KBM-7 (cell line): ENCODE results near the gene PLXNA4.

ENCODE experiments used
- DNase-seq: peaks from one replicate; pipeline ENCODE4 v3.0.0-alpha.2; 2015
- in situ Hi-C: fragments of 300-500 bp; cut with MboI; formaldehyde crosslinking; loops from 2 replicates; pipeline ENCODE4 v1.14.3; 2020; ENCODE audit warnings: low sequenced_read_pairs, low pct_unique_long_range_greater_than_20kb, mixed read lengths

The PLXNA4 gene

GRCh38 chr7:132462478-132462877, 113.8 kb downstream of the PLXNA4 start:
- no peak for DNase-seq
- in situ Hi-C loops, result no loop called here

GRCh38 chr7:132461032-132461592, 115.2 kb downstream of the PLXNA4 start:
- in situ Hi-C loops, result no loop called here
- DNase-seq, result no peak

DNA sequence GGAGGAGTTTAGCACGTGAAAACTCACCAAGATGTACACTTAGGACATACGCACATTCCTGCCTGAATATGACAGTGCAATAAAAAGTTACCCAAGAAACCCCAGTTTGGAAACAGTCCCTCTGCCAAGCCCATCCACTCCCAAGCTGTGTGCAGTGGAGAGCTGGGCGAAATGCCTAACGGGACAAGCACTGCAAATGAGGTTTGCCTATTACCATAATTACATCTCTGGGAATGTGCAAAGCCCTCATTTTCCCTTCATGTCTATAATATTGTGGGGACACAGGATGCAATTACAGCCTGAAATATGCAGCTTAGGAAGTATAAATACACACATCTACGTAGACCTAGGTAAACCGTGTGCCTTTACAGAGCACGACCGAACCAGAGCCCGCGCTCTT, 117.5 kb downstream of the PLXNA4 start:
- in situ Hi-C loops, result no loop called here
- DNase-seq, result no peak

DNA sequence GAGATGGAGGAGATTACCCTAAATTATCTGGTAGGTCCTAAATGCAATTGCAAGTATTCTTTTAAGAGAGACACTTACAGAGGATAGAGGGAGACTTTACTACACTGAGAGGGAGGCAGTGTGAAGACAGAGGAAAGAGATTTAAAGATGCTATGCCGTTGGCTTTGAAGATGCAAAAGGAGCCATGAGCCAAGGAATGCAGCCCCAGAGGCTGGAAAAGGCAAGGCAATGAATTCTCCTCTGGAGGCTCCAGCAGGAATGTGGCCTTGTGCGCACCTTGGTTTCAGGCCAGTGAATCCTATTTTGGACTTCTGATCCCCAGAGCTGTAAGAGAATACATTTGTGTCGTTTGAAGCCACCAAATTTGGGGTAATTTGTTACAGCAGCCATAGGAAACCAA, 118.6 kb downstream of the PLXNA4 start:
- in situ Hi-C loops, result no loop called here
- no peak for DNase-seq

DNA sequence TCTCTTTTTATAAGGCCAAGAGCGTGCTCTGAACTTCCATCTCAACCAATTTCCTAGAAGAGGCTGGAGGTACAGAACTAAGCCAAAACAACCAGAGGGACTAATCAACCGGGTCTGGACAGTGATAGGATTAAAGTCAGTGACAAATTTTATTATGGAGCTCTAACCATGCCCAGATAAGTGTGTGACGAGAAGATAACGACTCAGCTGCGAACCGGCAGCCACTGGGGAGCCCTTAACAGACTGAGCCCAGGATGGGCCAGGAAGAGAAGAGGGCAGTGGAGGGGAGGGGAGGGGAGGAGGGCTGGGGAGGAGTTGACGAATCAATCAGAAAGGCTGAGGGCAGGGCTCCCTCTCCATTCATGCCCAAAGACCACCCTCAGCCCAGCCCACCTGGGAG, 119.9 kb downstream of the PLXNA4 start:
- DNase-seq, result no peak
- in situ Hi-C loops, result no loop called here

- in situ Hi-C loops, result no loop called here
Observed at GRCh38 chr7:132455378-132455777, 120.9 kb downstream of the PLXNA4 start.

GRCh38 chr7:132453826-132454225, 122.4 kb downstream of the PLXNA4 start:
- DNase-seq, result no peak
- in situ Hi-C loops, result no loop called here

More at GRCh38 chr7:132455378-132455777, 120.9 kb downstream of the PLXNA4 start:
- no peak for DNase-seq

- DNase-seq, result no peak
- in situ Hi-C loops, result no loop called here
Observed at GRCh38 chr7:132451161-132451560, 125.1 kb downstream of the PLXNA4 start.

DNA sequence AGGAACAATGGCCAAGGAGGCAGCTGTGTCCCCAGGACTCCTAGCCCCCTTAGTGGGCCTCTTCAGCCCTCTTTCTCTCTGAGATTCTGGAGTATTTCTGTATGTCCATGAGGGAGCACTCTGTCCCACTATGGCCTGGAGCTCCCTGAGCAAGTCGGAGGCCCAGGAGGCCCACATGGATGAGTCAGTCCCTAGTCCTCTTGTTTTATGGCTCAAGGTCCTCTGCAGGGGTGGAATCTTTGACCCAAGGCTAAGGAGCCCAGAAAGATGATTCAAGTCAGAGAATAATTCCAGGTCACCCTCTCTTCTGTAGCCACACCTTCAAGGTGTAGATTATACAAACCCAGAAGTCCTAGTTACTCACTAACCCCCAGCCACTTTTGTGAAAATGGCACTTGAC, 125.6 kb downstream of the PLXNA4 start:
- DNase-seq, result no peak

DNA sequence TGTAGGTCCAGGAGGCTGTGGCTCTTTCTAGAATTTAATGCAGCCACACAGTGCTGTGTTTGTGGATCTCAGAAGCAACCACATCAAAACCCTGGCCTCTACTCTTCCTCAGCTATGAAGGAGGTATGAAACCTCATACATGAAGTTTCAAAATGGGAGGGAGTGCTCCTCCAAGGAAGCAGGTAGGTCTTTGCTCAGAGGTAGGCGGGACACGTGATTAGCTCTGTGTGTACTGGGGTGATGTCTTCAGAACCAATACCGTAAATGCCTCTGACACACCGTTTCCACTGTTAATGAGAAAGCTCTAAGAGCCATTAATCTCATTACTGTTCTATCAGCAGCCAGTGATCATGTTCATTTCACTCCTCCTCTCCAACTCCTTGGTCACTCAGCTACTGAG, 126.1 kb downstream of the PLXNA4 start:
- DNase-seq, result no peak
- in situ Hi-C loops, result no loop called here

More for the DNA sequence above, 125.6 kb downstream of the PLXNA4 start:
- in situ Hi-C loops, result no loop called here

GRCh38 chr7:132446666-132447278, 129.5 kb downstream of the PLXNA4 start:
- no peak for DNase-seq
- in situ Hi-C loops, result no loop called here

DNA sequence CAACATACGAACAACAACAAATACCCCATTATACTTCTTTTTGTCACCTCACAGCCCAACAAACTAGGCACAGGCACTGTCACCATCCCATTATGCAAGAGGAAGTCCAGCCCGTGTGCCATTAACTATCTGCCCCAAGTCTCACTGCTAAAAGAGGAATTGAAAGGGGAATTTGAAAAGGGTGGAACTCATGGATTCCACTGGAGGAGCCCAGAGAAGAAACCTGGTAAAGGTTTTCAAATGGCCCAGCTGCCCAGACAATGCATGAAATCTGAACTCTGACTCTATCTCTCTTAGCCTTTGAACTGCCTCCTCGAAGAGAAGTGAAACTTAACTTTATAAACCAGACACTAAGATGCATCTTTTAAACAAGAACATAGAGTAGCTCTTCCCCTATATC, 130.0 kb downstream of the PLXNA4 start:
- no peak for DNase-seq
- in situ Hi-C loops, result no loop called here

DNA sequence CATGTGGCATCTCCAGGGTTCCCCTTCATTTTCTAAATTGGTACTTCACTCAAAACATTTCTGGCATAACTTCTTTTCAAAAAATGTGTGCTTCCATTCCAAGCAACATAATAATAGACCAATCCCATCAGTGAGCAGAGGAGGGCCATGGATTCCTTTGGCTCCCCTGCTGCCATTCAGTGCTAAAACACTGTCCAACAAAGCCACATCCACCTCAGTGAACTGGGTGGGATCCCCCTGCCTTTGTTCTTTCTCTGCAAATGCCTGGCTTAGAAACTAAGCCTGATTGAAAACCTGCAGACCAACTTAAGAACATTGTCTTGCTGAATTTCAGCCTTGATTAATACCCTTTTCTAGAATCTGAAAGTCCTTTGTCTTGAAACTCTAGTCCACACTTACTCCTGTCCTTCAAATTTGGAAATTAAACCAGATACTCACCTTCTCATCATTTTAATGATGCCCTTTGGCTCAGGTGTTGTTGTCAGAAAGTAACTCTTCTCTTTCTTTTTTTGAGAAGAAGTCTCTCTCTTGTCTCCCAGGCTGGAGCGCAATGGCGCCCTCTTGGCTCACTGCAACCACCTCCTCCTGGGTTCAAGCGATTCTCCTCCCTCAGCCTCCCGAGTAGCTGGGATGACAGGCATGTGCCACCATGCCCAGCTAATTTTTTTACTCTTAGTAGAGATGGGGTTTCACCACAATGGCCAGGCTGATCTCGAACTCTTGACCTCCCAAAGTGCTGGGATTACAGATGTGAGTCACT, 132.3 kb downstream of the PLXNA4 start:
- in situ Hi-C loops, result no loop called here
- DNase-seq, result no peak

GRCh38 chr7:132441935-132442334, 134.3 kb downstream of the PLXNA4 start:
- in situ Hi-C loops, result no loop called here
- no peak for DNase-seq

DNA sequence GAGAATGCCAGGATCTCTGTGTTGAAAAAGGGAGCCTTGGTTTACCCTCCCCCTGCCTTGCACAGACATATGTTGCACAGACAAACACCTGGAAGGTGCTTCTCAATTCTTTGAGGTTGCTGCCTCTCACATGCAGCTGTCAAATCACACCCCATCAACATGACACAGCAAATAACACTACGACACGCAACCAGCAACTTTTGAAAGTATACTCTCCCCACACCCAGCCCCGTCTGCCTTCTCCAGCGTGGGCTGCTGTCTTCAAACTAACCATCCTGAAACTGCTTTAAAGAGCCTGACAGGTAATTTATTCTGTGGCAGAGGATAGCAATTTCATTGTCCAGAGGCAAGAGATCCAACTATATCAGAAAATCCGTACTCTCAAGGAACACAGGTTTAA, 136.1 kb downstream of the PLXNA4 start:
- no peak for DNase-seq
- in situ Hi-C loops, result no loop called here

DNA sequence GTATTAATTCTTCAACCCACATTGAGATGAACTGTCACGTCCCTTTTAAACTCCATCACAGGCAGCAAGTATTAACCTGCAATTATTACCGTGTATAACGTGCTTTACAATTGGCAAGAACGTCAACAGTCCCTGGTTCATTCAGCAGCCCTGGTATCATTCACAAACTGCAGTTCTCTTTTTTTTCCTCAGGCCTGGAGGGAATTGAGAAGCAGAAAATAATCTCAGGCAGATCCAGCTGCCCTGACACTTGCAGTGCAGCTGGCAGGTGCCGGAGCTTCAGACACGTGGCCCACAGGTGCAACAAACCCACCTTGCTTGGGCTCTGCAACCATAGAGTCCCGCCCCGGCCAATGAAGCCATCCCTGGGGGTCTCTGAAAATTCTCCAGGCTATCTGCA, 137.3 kb downstream of the PLXNA4 start:
- in situ Hi-C loops, result no loop called here
- DNase-seq, result no peak

GRCh38 chr7:132437730-132438129, 138.5 kb downstream of the PLXNA4 start:
- no peak for DNase-seq
- in situ Hi-C loops, result no loop called here

- DNase-seq, result no peak
- in situ Hi-C loops, result no loop called here
Observed at GRCh38 chr7:132436121-132436520, 140.1 kb downstream of the PLXNA4 start.

DNA sequence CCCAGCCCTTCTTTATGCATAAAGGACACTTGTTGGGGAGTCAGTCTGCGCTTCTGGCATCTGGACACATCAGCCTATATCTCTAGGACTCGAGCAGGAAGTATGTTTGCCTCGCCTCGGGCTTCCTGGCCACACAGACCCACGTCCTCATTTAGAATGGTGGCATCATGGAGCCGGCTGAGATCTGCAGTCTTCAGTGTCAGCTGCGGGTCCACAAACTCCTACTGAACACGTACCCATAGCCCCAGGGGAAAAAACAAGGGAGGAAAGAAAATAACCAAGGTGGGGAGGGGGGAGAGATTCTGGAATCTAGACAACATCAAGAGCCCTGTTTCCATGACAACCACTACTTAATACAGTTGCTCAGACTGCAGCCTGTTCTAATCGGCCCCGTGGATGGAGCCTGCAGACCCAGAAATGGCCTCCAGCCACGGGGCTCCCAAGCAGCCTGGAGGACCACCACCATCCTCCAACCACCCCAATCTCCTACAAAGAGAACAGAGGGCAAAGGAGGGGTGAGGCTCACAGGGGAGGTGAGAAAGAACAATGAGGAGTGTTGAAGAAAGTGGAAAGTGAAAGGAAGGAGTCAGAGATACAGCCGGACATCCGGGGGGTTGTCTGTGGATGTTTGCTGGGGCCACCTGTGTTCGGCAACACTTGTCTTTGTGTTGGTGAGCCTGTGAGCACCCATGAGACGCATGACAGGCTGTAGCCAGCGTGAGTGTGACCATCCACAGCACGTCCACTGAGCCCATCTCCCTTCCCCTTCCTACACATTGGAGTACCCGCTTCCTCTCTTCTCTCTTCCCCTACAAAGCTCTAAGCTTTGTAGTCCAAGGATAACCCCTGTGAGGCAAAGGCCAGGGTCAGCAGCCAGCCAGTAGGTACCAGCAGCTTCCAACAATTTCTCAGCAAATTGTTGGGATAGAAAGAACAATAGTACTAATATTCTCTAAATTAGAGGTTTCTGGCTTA, 141.0 kb downstream of the PLXNA4 start:
- in situ Hi-C loops, result no loop called here
- no peak for DNase-seq

GRCh38 chr7:132434041-132434440, 142.2 kb downstream of the PLXNA4 start:
- DNase-seq, result no peak
- in situ Hi-C loops, result no loop called here
